ENCODE results near the gene CFHR1.
"Not testable (repeated sequence)": the region's sequence is repeated elsewhere in the genome, so short reads cannot be mapped to it uniquely, and the experiment has no call there.

DNA sequence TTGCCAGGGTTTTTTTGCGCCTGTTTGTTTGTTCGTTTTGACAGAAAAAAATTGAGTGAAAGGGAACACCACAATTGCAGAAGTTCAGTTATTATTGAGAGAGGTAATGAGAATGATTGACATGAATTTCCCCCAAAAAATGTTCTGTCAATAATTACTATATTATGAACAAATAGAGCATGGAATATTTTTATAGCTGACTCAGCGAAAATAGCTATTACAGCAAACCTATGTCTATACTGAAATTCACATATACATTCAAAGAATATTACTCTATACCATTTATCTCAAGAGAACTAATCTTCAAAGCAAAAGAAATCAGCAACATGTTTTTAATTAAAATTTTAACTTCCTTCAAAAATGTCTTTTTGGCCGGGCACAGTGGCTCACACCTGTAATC, 49.7 kb upstream of the CFHR1 start:
- TF ChIP-seq POLR2A (IDR thresholded peaks at IDR 0.05) = not testable (repeated sequence)
- TF ChIP-seq, protein P1, sequence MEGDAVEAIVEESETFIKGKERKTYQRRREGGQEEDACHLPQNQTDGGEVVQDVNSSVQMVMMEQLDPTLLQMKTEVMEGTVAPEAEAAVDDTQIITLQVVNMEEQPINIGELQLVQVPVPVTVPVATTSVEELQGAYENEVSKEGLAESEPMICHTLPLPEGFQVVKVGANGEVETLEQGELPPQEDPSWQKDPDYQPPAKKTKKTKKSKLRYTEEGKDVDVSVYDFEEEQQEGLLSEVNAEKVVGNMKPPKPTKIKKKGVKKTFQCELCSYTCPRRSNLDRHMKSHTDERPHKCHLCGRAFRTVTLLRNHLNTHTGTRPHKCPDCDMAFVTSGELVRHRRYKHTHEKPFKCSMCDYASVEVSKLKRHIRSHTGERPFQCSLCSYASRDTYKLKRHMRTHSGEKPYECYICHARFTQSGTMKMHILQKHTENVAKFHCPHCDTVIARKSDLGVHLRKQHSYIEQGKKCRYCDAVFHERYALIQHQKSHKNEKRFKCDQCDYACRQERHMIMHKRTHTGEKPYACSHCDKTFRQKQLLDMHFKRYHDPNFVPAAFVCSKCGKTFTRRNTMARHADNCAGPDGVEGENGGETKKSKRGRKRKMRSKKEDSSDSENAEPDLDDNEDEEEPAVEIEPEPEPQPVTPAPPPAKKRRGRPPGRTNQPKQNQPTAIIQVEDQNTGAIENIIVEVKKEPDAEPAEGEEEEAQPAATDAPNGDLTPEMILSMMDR (IDR thresholded peaks at IDR 0.05) = not testable (repeated sequence)

Data from lower leg skin (tissue), 3 donors.